Activated CD8-positive, alpha-beta memory T cell treated with anti-CD3 and anti-CD28 coated beads, Interleukin-2, amount 50 U/mL, for 24 hours (primary cell): ENCODE results near the gene CFAP251.
"Not testable (repeated sequence)": the region's sequence is repeated elsewhere in the genome, so short reads cannot be mapped to it uniquely, and the experiment has no call there.

ENCODE experiments used
- DNase-seq: peaks from one replicate; pipeline ENCODE4 v3.0.0-alpha.2; 2020; ENCODE audit errors: extremely low read depth

CFAP251 gene

GRCh38 chr12:121903202-121903601 is 15.2 kb upstream of the CFAP251 start:
- DNase-seq = no peak

DNA sequence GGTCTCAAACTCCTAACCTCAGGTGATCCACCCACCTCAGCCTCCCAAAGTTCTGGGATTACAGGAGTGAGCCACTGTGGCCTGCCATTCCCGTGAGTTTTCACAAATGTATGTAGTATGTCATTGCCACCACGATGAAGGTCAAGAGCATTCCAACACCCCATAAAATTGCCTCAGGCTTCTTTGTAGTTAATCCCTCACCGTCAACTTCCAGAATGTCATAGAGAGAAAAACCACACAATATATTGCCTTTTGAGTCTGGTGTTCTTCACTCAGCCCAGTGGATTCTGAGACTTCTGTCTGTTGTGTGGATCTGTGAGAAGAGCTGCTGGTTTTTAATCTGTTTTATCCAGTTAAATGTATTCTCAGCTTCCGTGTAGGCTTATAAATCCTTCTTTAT is 12.6 kb upstream of the CFAP251 start:
- no peak for DNase-seq

DNA sequence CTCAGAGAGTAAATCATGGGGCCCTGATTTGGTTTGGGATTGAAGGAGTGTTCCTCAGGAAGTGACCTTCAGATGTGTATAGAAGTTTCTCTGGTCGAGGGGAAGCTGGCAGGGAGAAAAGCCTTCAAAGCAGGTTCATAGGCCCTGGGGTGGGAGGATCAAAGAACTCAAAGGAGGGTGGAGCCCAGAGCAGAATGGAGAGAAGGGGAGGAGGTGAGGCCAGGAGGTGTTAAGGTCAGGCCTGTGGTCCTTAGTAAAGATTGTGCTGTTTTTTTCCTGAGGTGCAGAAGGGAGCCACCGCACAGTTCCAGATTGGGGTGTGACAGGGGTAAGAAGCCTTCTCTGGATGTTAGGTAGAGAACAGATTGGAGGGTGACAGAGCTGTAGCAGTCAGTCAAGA is 9.7 kb upstream of the CFAP251 start:
- DNase-seq = no peak

DNA sequence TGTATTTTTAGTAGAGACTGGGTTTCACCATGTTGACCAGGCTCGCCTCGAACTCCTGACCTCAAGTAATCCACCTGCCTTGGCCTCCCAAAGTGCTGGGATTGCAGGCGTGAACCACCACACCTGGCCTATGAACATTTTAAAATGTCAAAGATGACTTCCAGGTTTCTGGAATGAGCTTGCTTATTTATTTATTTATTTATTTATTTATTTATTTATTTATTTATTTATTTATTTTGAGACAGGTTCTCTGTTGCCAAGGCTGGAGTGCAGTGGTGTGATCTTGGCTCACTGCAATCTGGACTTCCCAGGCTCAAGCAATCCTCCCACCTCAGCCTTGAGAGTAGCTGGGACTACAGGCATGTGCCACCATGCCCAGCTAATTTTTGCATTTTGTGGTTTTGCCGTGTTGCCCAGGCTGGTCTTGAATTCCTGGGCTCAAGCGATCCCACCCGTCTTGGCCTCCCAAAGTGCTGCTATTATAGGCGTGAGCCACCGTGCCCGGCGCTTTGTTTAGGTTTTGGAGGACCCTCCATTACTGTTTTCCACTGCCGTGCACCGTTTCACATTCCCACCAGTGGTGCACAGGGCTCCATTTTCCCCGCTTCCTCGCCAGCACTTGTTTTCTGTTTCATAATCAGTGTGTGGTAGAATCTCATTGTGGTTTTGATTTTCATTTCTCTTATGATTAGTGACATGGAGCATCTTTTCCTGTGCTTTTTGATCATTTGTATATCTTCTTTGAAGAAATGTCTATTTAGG is 6.4 kb upstream of the CFAP251 start:
- DNase-seq = no peak

DNA sequence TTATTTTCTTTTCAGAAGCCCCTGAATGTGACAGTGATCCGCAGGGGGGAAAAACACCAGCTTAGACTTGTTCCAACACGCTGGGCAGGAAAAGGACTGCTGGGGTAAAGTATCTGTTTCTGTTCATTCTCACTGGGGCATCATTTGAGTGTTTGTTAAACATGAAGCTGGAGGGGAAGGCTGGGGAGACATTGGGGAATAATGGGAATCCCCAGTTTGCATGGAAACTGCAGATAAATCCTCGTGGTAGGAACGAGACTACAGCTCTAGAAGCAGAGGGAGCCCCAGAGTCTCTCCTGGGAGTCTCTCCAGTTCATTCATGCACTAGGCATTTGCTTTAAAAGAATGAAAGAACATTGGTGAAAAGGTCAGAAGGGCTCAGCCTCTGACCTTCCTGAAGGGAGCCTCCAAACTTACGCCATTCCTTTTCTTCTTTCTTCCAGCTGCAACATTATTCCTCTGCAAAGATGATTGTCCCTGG is 2.5 kb upstream of the CFAP251 start:
- DNase-seq = no peak

DNA sequence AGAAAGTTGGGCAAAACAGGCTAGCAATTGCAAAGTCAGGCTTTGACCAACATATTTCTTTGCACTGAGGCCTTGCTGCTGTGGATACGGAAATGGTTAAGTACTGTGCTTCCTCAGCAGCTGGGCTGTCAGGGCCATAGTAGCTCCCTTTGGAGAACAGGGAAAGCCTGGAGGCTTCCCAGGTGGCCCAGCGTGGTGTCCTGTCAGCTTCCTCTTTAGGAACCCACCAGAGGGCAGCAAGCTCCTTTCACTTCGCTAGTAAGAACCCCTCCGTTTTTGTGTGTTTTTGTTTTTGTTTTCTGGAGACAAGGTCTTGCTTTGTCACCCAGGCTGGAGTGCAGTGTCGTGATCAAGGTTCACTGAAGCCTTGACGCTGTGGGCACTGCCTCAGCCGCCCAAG is 1.7 kb upstream of the CFAP251 start:
- DNase-seq = no peak

DNA sequence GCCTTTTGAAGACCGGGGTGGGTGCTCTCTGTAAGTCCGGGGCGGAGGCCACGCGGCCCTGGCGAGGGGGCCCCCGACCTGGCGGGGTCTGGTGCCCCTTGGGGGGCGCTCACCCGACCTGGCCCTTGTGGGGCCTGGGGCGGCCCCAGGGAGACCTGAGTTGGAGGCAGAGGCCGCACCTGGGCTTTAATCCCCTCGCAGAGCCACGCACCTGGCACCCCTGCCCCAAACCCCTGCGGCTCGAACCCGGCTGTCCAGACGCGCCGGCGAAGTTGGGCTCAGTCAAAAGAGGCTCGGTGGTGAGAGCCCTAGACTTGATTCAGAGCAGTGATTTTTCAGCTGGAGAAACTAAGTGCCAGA is 267 bp downstream of the CFAP251 start:
- DNase-seq = no peak

DNA sequence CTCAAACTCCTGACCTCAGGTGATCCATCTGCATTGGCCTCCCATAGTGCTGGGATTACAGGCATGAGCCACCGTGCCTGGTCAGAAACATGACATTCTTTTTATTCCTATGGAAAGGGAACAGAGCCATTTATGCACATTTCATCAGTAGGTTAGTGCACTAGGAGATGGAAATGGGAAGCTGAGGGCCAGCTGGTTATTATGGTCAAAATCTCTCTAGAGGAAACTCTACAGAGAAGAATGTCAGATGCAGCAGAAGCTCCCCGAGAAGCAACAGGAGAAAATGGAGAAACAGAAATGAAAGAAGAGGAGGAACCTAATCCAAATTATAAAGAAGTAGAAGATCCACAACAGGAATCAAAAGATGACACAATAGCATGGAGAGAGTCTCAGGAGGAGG is 2.7 kb downstream of the CFAP251 start:
- no peak for DNase-seq

- no peak for DNase-seq
These were observed 6.9 kb downstream of the CFAP251 start for GRCh38 chr12:121925358-121925695.

GRCh38 chr12:121926874-121927706 is 8.7 kb downstream of the CFAP251 start:
- DNase-seq = no peak

DNA sequence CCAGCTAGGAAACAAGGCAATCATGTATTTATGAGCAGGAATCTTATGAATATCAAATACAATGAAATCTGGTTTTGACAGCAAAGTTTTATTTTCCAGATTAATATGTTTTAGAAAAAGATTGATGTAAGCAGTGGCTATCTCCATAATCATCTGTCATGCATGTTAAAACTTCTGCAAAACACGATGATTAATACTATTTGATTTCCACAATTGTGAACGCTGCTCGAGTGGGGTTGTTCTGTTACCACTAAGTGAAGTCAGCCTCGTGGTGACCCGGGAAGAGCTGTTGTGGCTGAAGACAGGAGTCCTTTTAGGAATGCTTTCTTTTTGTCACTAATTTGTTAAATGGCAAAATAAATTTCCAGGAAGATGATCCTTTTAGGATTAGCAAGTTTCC is 9.4 kb downstream of the CFAP251 start:
- no peak for DNase-seq

DNA sequence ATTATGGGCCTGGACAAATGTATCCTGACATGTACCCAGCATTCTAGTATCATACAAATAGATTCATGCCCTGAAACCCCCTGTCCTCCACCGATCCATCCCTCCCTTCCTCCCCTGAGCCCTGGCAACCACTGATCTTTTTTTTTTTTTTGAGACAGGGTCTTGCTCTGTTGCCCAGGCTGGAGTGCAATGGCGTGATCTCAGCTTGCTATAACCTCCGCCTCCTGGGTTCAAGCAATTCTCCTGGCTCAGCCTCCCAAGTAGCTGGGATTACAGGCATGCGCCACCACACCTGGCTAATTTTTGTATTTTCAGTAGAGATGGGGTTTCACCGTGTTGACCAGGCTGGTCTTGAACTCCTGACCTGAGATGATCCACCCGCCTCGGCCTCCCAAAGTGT is 11.2 kb downstream of the CFAP251 start:
- DNase-seq = not testable (repeated sequence)

GRCh38 chr12:121930862-121931261 is 12.5 kb downstream of the CFAP251 start:
- DNase-seq = no peak

DNA sequence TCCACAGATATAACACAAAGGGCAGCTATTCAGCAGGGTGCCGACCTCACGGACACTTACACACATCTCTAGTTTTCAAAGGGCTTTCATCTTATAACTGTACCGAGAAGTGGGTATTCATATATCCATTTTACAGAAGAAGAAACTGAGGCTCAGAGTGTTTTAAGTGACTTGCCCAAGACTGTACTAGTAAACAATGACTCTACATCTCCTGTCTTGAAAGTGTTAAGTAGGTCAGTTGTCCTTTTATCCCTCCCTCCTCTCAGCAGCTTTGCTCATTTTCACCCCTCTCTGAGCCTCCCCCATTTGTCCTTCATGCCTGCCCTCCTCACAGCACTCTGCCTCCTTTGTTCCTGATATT is 13.8 kb downstream of the CFAP251 start:
- no peak for DNase-seq

DNA sequence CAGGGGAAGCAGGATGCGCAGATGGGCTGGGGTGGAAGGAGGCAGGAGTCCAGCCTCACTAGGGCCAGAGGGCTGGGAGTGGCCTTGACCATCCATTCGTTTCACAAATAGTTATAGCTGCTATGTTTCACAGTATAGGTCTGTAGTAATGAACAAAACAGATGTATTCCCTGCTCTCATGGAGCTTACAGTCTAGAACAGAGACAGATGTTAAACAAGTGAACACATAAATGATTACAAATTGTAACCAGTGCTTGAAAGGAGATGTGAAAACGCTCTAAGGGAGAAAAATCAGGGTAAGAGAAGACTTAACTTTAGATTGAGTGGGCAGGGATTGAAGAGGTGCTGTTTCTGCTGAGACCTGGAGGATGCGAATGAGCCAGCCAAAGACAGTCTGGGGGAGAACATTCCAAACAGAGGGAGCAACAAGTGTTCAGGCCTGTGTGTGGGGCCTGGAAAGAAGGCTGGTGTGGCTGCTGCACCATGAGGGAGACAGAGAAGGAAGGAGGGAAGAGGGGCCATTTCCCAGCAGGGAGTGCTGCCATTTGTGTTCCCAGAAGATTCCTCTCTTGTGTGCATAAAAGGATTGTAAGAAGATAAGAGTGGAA is 14.6 kb downstream of the CFAP251 start:
- no peak for DNase-seq

DNA sequence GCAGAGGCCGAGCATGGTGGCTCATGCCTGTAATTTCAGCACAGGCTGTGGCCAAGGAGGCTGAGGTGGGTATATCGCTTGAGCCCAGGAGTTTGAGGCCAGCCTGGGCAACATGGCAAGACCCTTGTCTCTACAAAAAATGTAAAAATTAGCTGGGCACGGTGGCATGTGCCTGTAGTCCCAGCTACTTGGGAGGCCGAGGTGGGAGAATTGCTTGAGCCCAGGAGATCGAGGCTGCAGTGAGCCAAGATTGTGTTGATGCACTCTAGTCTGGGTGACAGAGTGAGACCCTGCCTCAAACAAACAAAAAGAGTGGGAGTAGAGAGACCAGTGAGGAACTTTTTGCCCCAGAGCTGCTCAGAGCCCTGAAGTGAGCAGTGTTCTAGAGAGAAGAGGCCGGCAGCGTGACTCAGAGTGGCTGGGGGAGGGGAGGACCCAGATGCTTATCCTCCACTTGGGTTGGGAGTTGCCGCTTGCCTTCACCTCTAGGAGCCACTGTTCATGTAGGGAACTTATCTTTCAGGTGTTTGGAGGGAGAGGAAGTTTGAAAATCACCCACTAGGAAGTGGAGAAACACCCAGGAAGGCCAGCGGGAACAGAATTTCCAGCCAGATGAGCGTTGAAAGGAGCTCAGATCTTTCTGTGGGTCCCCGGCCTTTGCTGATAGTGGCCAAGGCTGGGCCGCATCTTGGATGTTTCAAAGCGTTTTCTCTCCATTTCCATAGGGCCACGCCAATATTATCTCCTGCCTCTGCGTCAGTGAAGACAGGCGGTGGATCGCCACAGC is 15.3 kb downstream of the CFAP251 start:
- DNase-seq = no peak

DNA sequence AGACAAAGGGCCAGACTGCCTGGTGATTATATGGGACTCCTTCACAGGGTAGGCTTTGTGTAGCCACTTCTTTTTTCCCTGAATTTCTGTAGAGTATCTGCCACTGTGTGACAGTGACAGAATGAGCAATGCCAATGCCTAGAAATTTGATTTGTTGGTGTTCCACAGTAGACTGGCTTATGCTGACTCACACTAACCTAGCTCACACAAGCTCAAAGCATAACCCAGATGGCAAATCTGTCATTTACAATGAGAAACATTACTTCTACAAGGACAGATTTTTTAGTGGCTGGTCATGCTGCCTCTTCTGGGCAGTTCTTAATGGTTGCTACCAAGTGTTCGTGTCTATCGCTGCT is 15.9 kb downstream of the CFAP251 start:
- DNase-seq = no peak

GRCh38 chr12:121937654-121938053 is 19.3 kb downstream of the CFAP251 start:
- no peak for DNase-seq

GRCh38 chr12:121939186-121939585 is 20.8 kb downstream of the CFAP251 start:
- no peak for DNase-seq

GRCh38 chr12:121939992-121940766 is 21.8 kb downstream of the CFAP251 start:
- no peak for DNase-seq

- no peak for DNase-seq
These were observed 23.8 kb downstream of the CFAP251 start for GRCh38 chr12:121942145-121942718.
